HL-60 (cell line): ENCODE measurements around the gene GLIS1.

Source experiments
- CTCF ChIP-seq: IDR thresholded peaks from one replicate; pipeline ENCODE4 v1.5.1; 2011; ENCODE audit warnings: low read length, control low read depth, inconsistent platforms; ENCODE audit not compliant: insufficient read depth
- GABPA ChIP-seq: IDR thresholded peaks from 2 replicates; pipeline ENCODE4 v1.6.1; 2012; ENCODE audit warnings: low read depth
- POLR2AphosphoS5 ChIP-seq: IDR thresholded peaks from 2 replicates; pipeline ENCODE4 v1.6.1; 2012; ENCODE audit warnings: low read depth
- REST ChIP-seq: IDR thresholded peaks from 2 replicates; pipeline ENCODE4 v1.6.1; 2012; ENCODE audit warnings: low read depth; ENCODE audit not compliant: insufficient replicate concordance
- SPI1 ChIP-seq: IDR thresholded peaks from 2 replicates; pipeline ENCODE4 v1.6.1; 2012; ENCODE audit warnings: low read depth, mild to moderate bottlenecking, borderline replicate concordance

GRCh38 chr1:53763461-53763860, 24.5 kb upstream of the GLIS1 start:
- no peak for TF ChIP-seq CTCF
- TF ChIP-seq POLR2AphosphoS5, result no peak
- no peak for TF ChIP-seq SPI1
- TF ChIP-seq REST, result no peak
- TF ChIP-seq GABPA, result no peak
